IMR-90 (cell line): Measurements from ENCODE around the gene ARMH3.

Experiments
- CTCF ChIP-seq: conservative IDR thresholded peaks from 2 replicates; pipeline ENCODE4 v1.5.1; 2012; ENCODE audit warnings: mild to moderate bottlenecking, low read depth, low read length, improper control_type of control experiment
- USF2 ChIP-seq: fragments of 150-350 bp; IDR thresholded peaks from 2 replicates; pipeline ENCODE4 v1.6.1; 2017; ENCODE audit warnings: mild to moderate bottlenecking, antibody characterized with exemption, low read length, low read depth

- TF ChIP-seq CTCF, result no peak
- no peak for TF ChIP-seq USF2
Observed at GRCh38 chr10:101817337-101818118, 238.4 kb downstream of the ARMH3 start.
